Colon (tissue), 2 donors: ENCODE data around the gene TBK1.

Experiments used
- FAIRE-seq: peaks from 2 replicates; lab custom pipeline; 2012; peaks lifted over from hg19 to GRCh38; lab: Jason Lieb, UNC
- donor health status: control.
- donor health status: control.

The TBK1 gene

GRCh38 chr12:64549108-64549507, 97.2 kb downstream of the TBK1 start:
- no peak for FAIRE-seq

- FAIRE-seq = no peak
Observed at GRCh38 chr12:64550755-64551154, 98.8 kb downstream of the TBK1 start.

GRCh38 chr12:64551676-64552075, 99.8 kb downstream of the TBK1 start:
- FAIRE-seq = no peak
